ENCODE results near the gene FSD1.

- TF ChIP-seq EZH2 (IDR thresholded peaks at IDR 0.05; ENCODE audit: insufficient read depth, poor library complexity, severe bottlenecking) (no peak), EZH2phosphoT487 (IDR thresholded peaks at IDR 0.05; ENCODE audit: insufficient read depth, low read depth) (no peak)
Measured at GRCh38 chr19:4278010-4278409, 26.4 kb upstream of the FSD1 start.
